Glutamatergic neuron (in vitro differentiated cells): ENCODE measurements around the gene GARS1. TPM values are rescaled to one million over a fixed set of nuclear protein-coding genes. Genes with fewer than 3 reads are reported as not detected.

Experiments used
- DNase-seq: peaks from one replicate; pipeline ENCODE4 v3.0.0; 2022
- H3K27ac Mint-ChIP-seq: one replicate; pipeline ENCODE4 v1.8.0; 2020; ENCODE audit warnings: mild to moderate bottlenecking, mixed read lengths, inconsistent platforms; ENCODE audit not compliant: unreplicated experiment
- H3K27me3 Mint-ChIP-seq: one replicate; pipeline ENCODE4 v1.8.0; 2020; ENCODE audit warnings: mild to moderate bottlenecking, moderate library complexity, mixed read lengths, inconsistent platforms; ENCODE audit not compliant: unreplicated experiment
- H3K36me3 Mint-ChIP-seq: one replicate; pipeline ENCODE4 v1.8.0; 2020; ENCODE audit warnings: mild to moderate bottlenecking, mixed read lengths, inconsistent platforms; ENCODE audit not compliant: unreplicated experiment
- H3K4me1 Mint-ChIP-seq: one replicate; pipeline ENCODE4 v1.8.0; 2020; ENCODE audit warnings: mild to moderate bottlenecking, low read depth, mixed read lengths, inconsistent platforms; ENCODE audit not compliant: unreplicated experiment
- H3K4me3 Mint-ChIP-seq: one replicate; pipeline ENCODE4 v1.8.0; 2020; ENCODE audit warnings: mild to moderate bottlenecking, mixed read lengths, inconsistent platforms; ENCODE audit not compliant: unreplicated experiment
- H3K9me3 Mint-ChIP-seq: one replicate; pipeline ENCODE4 v1.8.0; 2020; ENCODE audit warnings: mild to moderate bottlenecking, moderate library complexity, mixed read lengths, inconsistent platforms; ENCODE audit not compliant: unreplicated experiment
- long read RNA-seq: library from polyadenylated mRNA; unstranded; transcript quantifications from one replicate; pipeline ENCODE4 v2.0.0, GENCODE V29; 2020; ENCODE audit not compliant: unreplicated experiment
- total RNA-seq: library from RNA; stranded (reverse); fragmentation: NEBNext Ultra II Directional; extraction: Animal tissue kit (Norgen Biotek cat#: 25700); gene quantifications from one replicate; pipeline ENCODE4 v1.2.1, GENCODE V29; 2021; ENCODE audit not compliant: unreplicated experiment
- TF ChIP-seq, protein P1 (sequence below): fragments of 200-600 bp; sonication (generic); IDR thresholded peaks from one replicate; pipeline ENCODE4 v1.5.0; 2021; ENCODE audit not compliant: partially characterized antibody, unreplicated experiment

Gene GARS1, protein sequence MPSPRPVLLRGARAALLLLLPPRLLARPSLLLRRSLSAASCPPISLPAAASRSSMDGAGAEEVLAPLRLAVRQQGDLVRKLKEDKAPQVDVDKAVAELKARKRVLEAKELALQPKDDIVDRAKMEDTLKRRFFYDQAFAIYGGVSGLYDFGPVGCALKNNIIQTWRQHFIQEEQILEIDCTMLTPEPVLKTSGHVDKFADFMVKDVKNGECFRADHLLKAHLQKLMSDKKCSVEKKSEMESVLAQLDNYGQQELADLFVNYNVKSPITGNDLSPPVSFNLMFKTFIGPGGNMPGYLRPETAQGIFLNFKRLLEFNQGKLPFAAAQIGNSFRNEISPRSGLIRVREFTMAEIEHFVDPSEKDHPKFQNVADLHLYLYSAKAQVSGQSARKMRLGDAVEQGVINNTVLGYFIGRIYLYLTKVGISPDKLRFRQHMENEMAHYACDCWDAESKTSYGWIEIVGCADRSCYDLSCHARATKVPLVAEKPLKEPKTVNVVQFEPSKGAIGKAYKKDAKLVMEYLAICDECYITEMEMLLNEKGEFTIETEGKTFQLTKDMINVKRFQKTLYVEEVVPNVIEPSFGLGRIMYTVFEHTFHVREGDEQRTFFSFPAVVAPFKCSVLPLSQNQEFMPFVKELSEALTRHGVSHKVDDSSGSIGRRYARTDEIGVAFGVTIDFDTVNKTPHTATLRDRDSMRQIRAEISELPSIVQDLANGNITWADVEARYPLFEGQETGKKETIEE
- total RNA-seq: 511 TPM
- long read RNA-seq, transcript GARS-201 (17 exons, 2,634 nt): major isoform, 380 of 412 reads
- long read RNA-seq, partial matches to known transcripts: 11 of 412 reads
- long read RNA-seq, other reads (novel, unspliced or antisense): 17 of 412 reads

GRCh38 chr7:30594540-30595435, at the start of gene GARS1:
TSS of gene GARS1 (plus strand) at chr7:30594878. CDS start at chr7:30594922, 44 bp downstream.
- peaks cover 13% of the 10 kb centered on the region for H3K4me1 Mint-ChIP-seq
- H3K27me3 Mint-ChIP-seq: peaks cover 12% of the 10 kb centered on the region

GRCh38 chr7:30545791-30546555, 48.7 kb upstream of the GARS1 start:
- Mint-ChIP-seq H3K9me3 (peaks cover 3% of the 10 kb centered on the region), H3K27me3 (peaks cover 5% of the 10 kb centered on the region), H3K27ac (peak overlapping the region; percentile 4), H3K36me3 (peaks cover 5% of the 10 kb centered on the region), H3K4me3 (no peak overlapping the region), H3K4me1 (peaks cover 23% of the 10 kb centered on the region)
- TF ChIP-seq, protein P1, sequence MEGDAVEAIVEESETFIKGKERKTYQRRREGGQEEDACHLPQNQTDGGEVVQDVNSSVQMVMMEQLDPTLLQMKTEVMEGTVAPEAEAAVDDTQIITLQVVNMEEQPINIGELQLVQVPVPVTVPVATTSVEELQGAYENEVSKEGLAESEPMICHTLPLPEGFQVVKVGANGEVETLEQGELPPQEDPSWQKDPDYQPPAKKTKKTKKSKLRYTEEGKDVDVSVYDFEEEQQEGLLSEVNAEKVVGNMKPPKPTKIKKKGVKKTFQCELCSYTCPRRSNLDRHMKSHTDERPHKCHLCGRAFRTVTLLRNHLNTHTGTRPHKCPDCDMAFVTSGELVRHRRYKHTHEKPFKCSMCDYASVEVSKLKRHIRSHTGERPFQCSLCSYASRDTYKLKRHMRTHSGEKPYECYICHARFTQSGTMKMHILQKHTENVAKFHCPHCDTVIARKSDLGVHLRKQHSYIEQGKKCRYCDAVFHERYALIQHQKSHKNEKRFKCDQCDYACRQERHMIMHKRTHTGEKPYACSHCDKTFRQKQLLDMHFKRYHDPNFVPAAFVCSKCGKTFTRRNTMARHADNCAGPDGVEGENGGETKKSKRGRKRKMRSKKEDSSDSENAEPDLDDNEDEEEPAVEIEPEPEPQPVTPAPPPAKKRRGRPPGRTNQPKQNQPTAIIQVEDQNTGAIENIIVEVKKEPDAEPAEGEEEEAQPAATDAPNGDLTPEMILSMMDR: no peak
- DNase-seq: no peak

More at GRCh38 chr7:30594540-30595435, at the start of gene GARS1:
- peaks cover 23% of the 10 kb centered on the region for H3K9me3 Mint-ChIP-seq
- peak within 1 kb of the TSS; percentile 100 for H3K4me3 Mint-ChIP-seq
- H3K36me3 Mint-ChIP-seq: no peaks in the 10 kb centered on the region
- TF ChIP-seq, protein P1: no peak
- peak; percentile 89 for DNase-seq
- peak within 1 kb of the TSS; percentile 100 for H3K27ac Mint-ChIP-seq

- Mint-ChIP-seq H3K9me3 (peaks cover 3% of the 10 kb centered on the region), H3K36me3 (peaks cover 5% of the 10 kb centered on the region), H3K27me3 (peaks cover 5% of the 10 kb centered on the region), H3K27ac (no peak overlapping the region), H3K4me3 (no peak overlapping the region), H3K4me1 (peaks cover 26% of the 10 kb centered on the region)
- TF ChIP-seq, protein P1: no peak
- no peak for DNase-seq
These were observed 48.1 kb upstream of the GARS1 start for GRCh38 chr7:30546596-30546995.

GRCh38 chr7:30548845-30549244, 45.8 kb upstream of the GARS1 start:
- H3K4me3 Mint-ChIP-seq: peak overlapping the region; percentile 2
- peaks cover 3% of the 10 kb centered on the region for H3K9me3 Mint-ChIP-seq
- H3K27me3 Mint-ChIP-seq: peaks cover 5% of the 10 kb centered on the region
- H3K27ac Mint-ChIP-seq: peak overlapping the region; percentile 91
- H3K4me1 Mint-ChIP-seq: peaks cover 36% of the 10 kb centered on the region
- TF ChIP-seq, protein P1: peak; percentile 91
- DNase-seq: peak; percentile 80
- H3K36me3 Mint-ChIP-seq: peaks cover 8% of the 10 kb centered on the region
